ENCODE results near the gene PCDHA1.

PCDHA1 gene

GRCh38 chr5:140855772-140856674, 70.1 kb downstream of the PCDHA1 start, which contains the start of gene PCDHA10:
Gene PCDHA10, plus strand, starts transcription at chr5:140855897. Its CDS starts 152 bp downstream, at chr5:140856049.
- no peak within 1 kb of the TSS for H3K4me3 ChIP-seq (ENCODE audit: low read depth, low read length)
- no peak for TF ChIP-seq CTCF (IDR thresholded peaks at IDR 0.05; ENCODE audit: insufficient read depth, low read depth, low read length, missing control alignments)
- DNase-seq (ENCODE audit: low read depth), result no peak

- no peak for DNase-seq (ENCODE audit: low read depth)
- H3K4me3 ChIP-seq (ENCODE audit: low read depth, low read length), result no peak overlapping the region
- no peak for TF ChIP-seq CTCF (IDR thresholded peaks at IDR 0.05; ENCODE audit: insufficient read depth, low read depth, low read length, missing control alignments)
Measured at GRCh38 chr5:140857177-140857986, 71.4 kb downstream of the PCDHA1 start.

- no peak overlapping the region for H3K4me3 ChIP-seq (ENCODE audit: low read depth, low read length)
- no peak for DNase-seq (ENCODE audit: low read depth)
- no peak for TF ChIP-seq CTCF (IDR thresholded peaks at IDR 0.05; ENCODE audit: insufficient read depth, low read depth, low read length, missing control alignments)
Measured at GRCh38 chr5:140857987-140858240, 72.0 kb downstream of the PCDHA1 start.

GRCh38 chr5:140862441-140863295, 76.7 kb downstream of the PCDHA1 start:
- no peak for DNase-seq (ENCODE audit: low read depth)
- TF ChIP-seq CTCF (IDR thresholded peaks at IDR 0.05; ENCODE audit: insufficient read depth, low read depth, low read length, missing control alignments), result no peak
- H3K4me3 ChIP-seq (ENCODE audit: low read depth, low read length), result no peak overlapping the region

GRCh38 chr5:140868721-140869554, 83.0 kb downstream of the PCDHA1 start, which contains the start of gene PCDHA11:
Gene PCDHA11, plus strand, starts transcription at chr5:140868957. Its CDS starts 147 bp downstream, at chr5:140869104.
- TF ChIP-seq CTCF (IDR thresholded peaks at IDR 0.05; ENCODE audit: insufficient read depth, low read depth, low read length, missing control alignments), result no peak
- no peak within 1 kb of the TSS for H3K4me3 ChIP-seq (ENCODE audit: low read depth, low read length)
- DNase-seq (ENCODE audit: low read depth), result no peak

- no peak overlapping the region for H3K4me3 ChIP-seq (ENCODE audit: low read depth, low read length)
- TF ChIP-seq CTCF (IDR thresholded peaks at IDR 0.05; ENCODE audit: insufficient read depth, low read depth, low read length, missing control alignments), result no peak
- no peak for DNase-seq (ENCODE audit: low read depth)
Measured at GRCh38 chr5:140869555-140869886, 83.6 kb downstream of the PCDHA1 start.
